ENCODE measurements around the gene PLD4. TPM values are rescaled to one million over a fixed set of nuclear protein-coding genes. Genes with fewer than 3 reads are reported as not detected.

The PLD4 gene
- total RNA-seq, 1 donor: 0.09 TPM

GRCh38 chr14:104936361-104937155 lies 11.9 kb downstream of the PLD4 start:
- H3K4me3 ChIP-seq (ENCODE audit: low read depth, low read length): no peak overlapping the region
- no peak for TF ChIP-seq CTCF (IDR thresholded peaks at IDR 0.05; ENCODE audit: insufficient read depth, low read length)
- DNase-seq (ENCODE audit: low read depth): no peak

- TF ChIP-seq CTCF (IDR thresholded peaks at IDR 0.05; ENCODE audit: insufficient read depth, low read length): no peak
- H3K4me3 ChIP-seq (ENCODE audit: low read depth, low read length): no peak overlapping the region
- no peak for DNase-seq (ENCODE audit: low read depth)
Observed at GRCh38 chr14:104937161-104937560, 12.5 kb downstream of the PLD4 start.

- no peak for TF ChIP-seq CTCF (IDR thresholded peaks at IDR 0.05; ENCODE audit: insufficient read depth, low read length)
- no peak overlapping the region for H3K4me3 ChIP-seq (ENCODE audit: low read depth, low read length)
- no peak for DNase-seq (ENCODE audit: low read depth)
Observed at GRCh38 chr14:104937694-104938365, 13.2 kb downstream of the PLD4 start.

GRCh38 chr14:104938436-104938835 lies 13.8 kb downstream of the PLD4 start:
- no peak for DNase-seq (ENCODE audit: low read depth)
- no peak for TF ChIP-seq CTCF (IDR thresholded peaks at IDR 0.05; ENCODE audit: insufficient read depth, low read length)

GRCh38 chr14:104938960-104939359 lies 14.3 kb downstream of the PLD4 start:
- H3K4me3 ChIP-seq (ENCODE audit: low read depth, low read length): no peak overlapping the region
- DNase-seq (ENCODE audit: low read depth): no peak
- TF ChIP-seq CTCF (IDR thresholded peaks at IDR 0.05; ENCODE audit: insufficient read depth, low read length): no peak

More at GRCh38 chr14:104938436-104938835, 13.8 kb downstream of the PLD4 start:
- no peak overlapping the region for H3K4me3 ChIP-seq (ENCODE audit: low read depth, low read length)

GRCh38 chr14:104939666-104940410 lies 15.2 kb downstream of the PLD4 start:
- no peak for DNase-seq (ENCODE audit: low read depth)
- no peak for TF ChIP-seq CTCF (IDR thresholded peaks at IDR 0.05; ENCODE audit: insufficient read depth, low read length)
- H3K4me3 ChIP-seq (ENCODE audit: low read depth, low read length): no peak overlapping the region

Measured in fibroblast of the aortic adventitia (primary cell).